ENCODE data around the gene WNT5B. TPM values are rescaled to one million over a fixed set of nuclear protein-coding genes. Genes with fewer than 3 reads are reported as not detected.

WNT5B gene
- total and polyA plus RNA-seq, 2 experiments from 2014 or later: 152 to 240 TPM

- no peaks in the 10 kb centered on the region for H3K36me3 ChIP-seq
- H3K9me3 ChIP-seq (ENCODE audit: low read depth): no peaks in the 10 kb centered on the region
- no peak overlapping the region for H3K27ac ChIP-seq
- peaks cover 9% of the 10 kb centered on the region for H3K27me3 ChIP-seq
- peak in 1 of 2 donors; percentile 29 for DNase-seq (ENCODE audit: low read depth in 1 of 2, low spot score in 1 of 2)
- H3K4me3 ChIP-seq: no peak overlapping the region
- TF ChIP-seq CTCF (IDR thresholded peaks at IDR 0.05; ENCODE audit: low read depth, low read length): no peak
- no peaks in the 10 kb centered on the region for H3K4me1 ChIP-seq (ENCODE audit: low read depth)
Observed at GRCh38 chr12:1660304-1661187, 31.5 kb downstream of the WNT5B start.

GRCh38 chr12:1661553-1662335 is 32.7 kb downstream of the WNT5B start:
- Histone ChIP-seq H3K27ac (no peak overlapping the region), H3K4me1 (ENCODE audit: low read depth) (peaks cover 6% of the 10 kb centered on the region), H3K4me3 (peak overlapping the region; percentile 34), H3K27me3 (peaks cover 9% of the 10 kb centered on the region), H3K36me3 (no peaks in the 10 kb centered on the region), H3K9me3 (ENCODE audit: low read depth) (no peaks in the 10 kb centered on the region)
- TF ChIP-seq CTCF (IDR thresholded peaks at IDR 0.05; ENCODE audit: low read depth, low read length): no peak
- DNase-seq (ENCODE audit: low read depth in 1 of 2, low spot score in 1 of 2): peak; percentile 85 to 92

GRCh38 chr12:1662761-1663439 is 33.9 kb downstream of the WNT5B start:
- H3K36me3 ChIP-seq: no peaks in the 10 kb centered on the region
- peak; percentile 51 to 65 for DNase-seq (ENCODE audit: low read depth in 1 of 2, low spot score in 1 of 2)
- peak; percentile 58 for TF ChIP-seq CTCF (IDR thresholded peaks at IDR 0.05; ENCODE audit: low read depth, low read length)
- H3K27ac ChIP-seq: no peak overlapping the region
- no peaks in the 10 kb centered on the region for H3K9me3 ChIP-seq (ENCODE audit: low read depth)
- peak overlapping the region; percentile 16 for H3K4me3 ChIP-seq
- H3K27me3 ChIP-seq: peaks cover 9% of the 10 kb centered on the region
- peaks cover 9% of the 10 kb centered on the region for H3K4me1 ChIP-seq (ENCODE audit: low read depth)

GRCh38 chr12:1663440-1664132 is 34.6 kb downstream of the WNT5B start:
- TF ChIP-seq CTCF (IDR thresholded peaks at IDR 0.05; ENCODE audit: low read depth, low read length): no peak
- Histone ChIP-seq H3K27ac (no peak overlapping the region), H3K27me3 (peaks cover 9% of the 10 kb centered on the region), H3K9me3 (ENCODE audit: low read depth) (no peaks in the 10 kb centered on the region), H3K4me3 (no peak overlapping the region), H3K4me1 (ENCODE audit: low read depth) (peaks cover 9% of the 10 kb centered on the region), H3K36me3 (no peaks in the 10 kb centered on the region)
- DNase-seq (ENCODE audit: low read depth in 1 of 2, low spot score in 1 of 2): no peak

- no peak for DNase-seq (ENCODE audit: low read depth in 1 of 2, low spot score in 1 of 2)
- Histone ChIP-seq H3K4me3 (no peak overlapping the region), H3K4me1 (ENCODE audit: low read depth) (peaks cover 9% of the 10 kb centered on the region), H3K27ac (no peak overlapping the region), H3K36me3 (no peaks in the 10 kb centered on the region), H3K27me3 (peaks cover 9% of the 10 kb centered on the region), H3K9me3 (ENCODE audit: low read depth) (no peaks in the 10 kb centered on the region)
- no peak for TF ChIP-seq CTCF (IDR thresholded peaks at IDR 0.05; ENCODE audit: low read depth, low read length)
Observed at GRCh38 chr12:1665366-1665765, 36.3 kb downstream of the WNT5B start.

Measured in cardiac muscle cell (in vitro differentiated cells and primary cell).